Activated T-cell treated with anti-CD3 and anti-CD28 coated beads, Interleukin-2, amount 50 U/mL, for 72 hours (primary cell): ENCODE data around the gene ICA1. TPM values are rescaled to one million over a fixed set of nuclear protein-coding genes. Genes with fewer than 3 reads are reported as not detected.
A peak's percentile ranks its signal among the peaks of the same experiment; 100 is the strongest.

Experiments
- ATAC-seq, 2 donors: fragments of 150-1000 bp; cut with Tn5 transposase; replicated peaks in 1 of 2; 2 replicates each; pipeline ENCODE4 v1.10.0; 2021; ENCODE audit warnings: moderate library complexity in 2 of 2, mild to moderate bottlenecking in 1 of 2
- DNase-seq, 2 donors: peaks; one replicate each; pipeline ENCODE4 v3.0.0; 2021 to 2022; ENCODE audit warnings: mixed read lengths in 1 of 2
- H3K27ac Mint-ChIP-seq: one replicate; pipeline ENCODE4 v1.8.0; 2022; ENCODE audit warnings: mild to moderate bottlenecking, moderate library complexity, mixed read lengths
- H3K27me3 Mint-ChIP-seq: one replicate; pipeline ENCODE4 v1.8.0; 2022; ENCODE audit warnings: low read depth, mixed read lengths
- H3K36me3 Mint-ChIP-seq, 2 donors: one replicate each; pipeline ENCODE4 v1.8.0; 2022; ENCODE audit warnings: mixed read lengths in 2 of 2, mild to moderate bottlenecking in 1 of 2; ENCODE audit not compliant: insufficient read depth in 2 of 2
- H3K4me1 Mint-ChIP-seq: one replicate; pipeline ENCODE4 v1.8.0; 2022; ENCODE audit warnings: low read depth, mixed read lengths
- H3K4me3 Mint-ChIP-seq, 2 donors: one replicate each; pipeline ENCODE4 v1.8.0; 2022; ENCODE audit warnings: mild to moderate bottlenecking in 2 of 2, mixed read lengths in 2 of 2, moderate library complexity in 2 of 2
- H3K9me3 Mint-ChIP-seq, 2 donors: one replicate each; pipeline ENCODE4 v1.8.0; 2022; ENCODE audit warnings: mixed read lengths in 2 of 2
- total RNA-seq, 2 donors: library from RNA; stranded (reverse); gene quantifications; one replicate each; pipeline ENCODE4 v1.2.3, GENCODE V29; 2022

The ICA1 gene
- total RNA-seq, 2 donors from 2014 or later, result 2.7 to 4.6 TPM

GRCh38 chr7:8172372-8173354, 89.3 kb downstream of the ICA1 start:
- Mint-ChIP-seq H3K27ac (no peak overlapping the region), H3K4me3 (no peak overlapping the region), H3K4me1 (peaks cover 38% of the 10 kb centered on the region), H3K36me3 (peaks cover 0 to 2% of the 10 kb centered on the region in 2 donors), H3K27me3 (no peaks in the 10 kb centered on the region), H3K9me3 (no peaks in the 10 kb centered on the region)
- ATAC-seq (no peak), DNase-seq (no peak)

GRCh38 chr7:8169171-8169570, 92.8 kb downstream of the ICA1 start:
- Mint-ChIP-seq H3K9me3 (no peaks in the 10 kb centered on the region), H3K27me3 (no peaks in the 10 kb centered on the region), H3K27ac (no peak overlapping the region), H3K36me3 (no peaks in the 10 kb centered on the region), H3K4me1 (peaks cover 5% of the 10 kb centered on the region), H3K4me3 (no peak overlapping the region)
- ATAC-seq (no peak), DNase-seq (no peak)

GRCh38 chr7:8168336-8168735, 93.6 kb downstream of the ICA1 start:
- Mint-ChIP-seq H3K4me3 (no peak overlapping the region), H3K27me3 (no peaks in the 10 kb centered on the region), H3K27ac (no peak overlapping the region), H3K9me3 (peaks cover 0 to 3% of the 10 kb centered on the region in 2 donors), H3K36me3 (peaks cover 0 to 4% of the 10 kb centered on the region in 2 donors), H3K4me1 (no peaks in the 10 kb centered on the region)
- ATAC-seq (no peak), DNase-seq (no peak)

GRCh38 chr7:8165150-8165549, 96.8 kb downstream of the ICA1 start:
- peaks cover 0 to 4% of the 10 kb centered on the region in 2 donors for H3K36me3 Mint-ChIP-seq
- H3K4me1 Mint-ChIP-seq, result peaks cover 6% of the 10 kb centered on the region
- H3K4me3 Mint-ChIP-seq, result no peak overlapping the region
- H3K27ac Mint-ChIP-seq, result no peak overlapping the region
- DNase-seq (no peak), ATAC-seq (no peak)
- H3K9me3 Mint-ChIP-seq, result peaks cover 0 to 3% of the 10 kb centered on the region in 2 donors
- H3K27me3 Mint-ChIP-seq, result no peaks in the 10 kb centered on the region

GRCh38 chr7:8162181-8162580, 99.8 kb downstream of the ICA1 start:
- no peak overlapping the region for H3K27ac Mint-ChIP-seq
- H3K36me3 Mint-ChIP-seq, result peaks cover 0 to 4% of the 10 kb centered on the region in 2 donors
- ATAC-seq, result no peak
- H3K4me1 Mint-ChIP-seq, result peaks cover 6% of the 10 kb centered on the region
- no peak overlapping the region for H3K4me3 Mint-ChIP-seq
- DNase-seq, result no peak
- H3K9me3 Mint-ChIP-seq, result peaks cover 0 to 3% of the 10 kb centered on the region in 2 donors
- no peaks in the 10 kb centered on the region for H3K27me3 Mint-ChIP-seq

- Mint-ChIP-seq H3K27me3 (no peaks in the 10 kb centered on the region), H3K36me3 (peaks cover 0 to 4% of the 10 kb centered on the region in 2 donors), H3K27ac (no peak overlapping the region), H3K4me1 (peaks cover 6% of the 10 kb centered on the region), H3K4me3 (no peak overlapping the region), H3K9me3 (peaks cover 0 to 3% of the 10 kb centered on the region in 2 donors)
- DNase-seq (no peak), ATAC-seq (no peak)
Measured at GRCh38 chr7:8161364-8161828, 100.6 kb downstream of the ICA1 start.

GRCh38 chr7:8160779-8161345, 101.1 kb downstream of the ICA1 start:
- H3K27ac Mint-ChIP-seq, result no peak overlapping the region
- H3K9me3 Mint-ChIP-seq, result peaks cover 0 to 3% of the 10 kb centered on the region in 2 donors

GRCh38 chr7:8160250-8160649, 101.7 kb downstream of the ICA1 start:
- H3K9me3 Mint-ChIP-seq, result peaks cover 0 to 3% of the 10 kb centered on the region in 2 donors
- ATAC-seq (no peak), DNase-seq (no peak)
- peaks cover 0 to 4% of the 10 kb centered on the region in 2 donors for H3K36me3 Mint-ChIP-seq
- H3K27ac Mint-ChIP-seq, result no peak overlapping the region
- H3K27me3 Mint-ChIP-seq, result no peaks in the 10 kb centered on the region
- H3K4me1 Mint-ChIP-seq, result peaks cover 6% of the 10 kb centered on the region
- no peak overlapping the region for H3K4me3 Mint-ChIP-seq

More at GRCh38 chr7:8160779-8161345, 101.1 kb downstream of the ICA1 start:
- Mint-ChIP-seq H3K27me3 (no peaks in the 10 kb centered on the region), H3K36me3 (peaks cover 0 to 4% of the 10 kb centered on the region in 2 donors), H3K4me1 (peaks cover 6% of the 10 kb centered on the region), H3K4me3 (no peak overlapping the region)
- no peak for ATAC-seq
- DNase-seq, result no peak

GRCh38 chr7:8159595-8159994, 102.4 kb downstream of the ICA1 start:
- ATAC-seq (no peak), DNase-seq (no peak)
- no peak overlapping the region for H3K27ac Mint-ChIP-seq
- peaks cover 0 to 3% of the 10 kb centered on the region in 2 donors for H3K9me3 Mint-ChIP-seq
- H3K27me3 Mint-ChIP-seq, result no peaks in the 10 kb centered on the region
- no peak overlapping the region for H3K4me3 Mint-ChIP-seq
- H3K36me3 Mint-ChIP-seq, result peaks cover 0 to 4% of the 10 kb centered on the region in 2 donors
- H3K4me1 Mint-ChIP-seq, result peaks cover 6% of the 10 kb centered on the region

- ATAC-seq (no peak), DNase-seq (no peak)
- H3K27ac Mint-ChIP-seq, result no peak overlapping the region
- H3K4me3 Mint-ChIP-seq, result no peak overlapping the region
- no peaks in the 10 kb centered on the region for H3K27me3 Mint-ChIP-seq
- peaks cover 5 to 6% of the 10 kb centered on the region in 2 donors for H3K36me3 Mint-ChIP-seq
- peaks cover 6% of the 10 kb centered on the region for H3K4me1 Mint-ChIP-seq
- H3K9me3 Mint-ChIP-seq, result peaks cover 6 to 7% of the 10 kb centered on the region in 2 donors
Measured at GRCh38 chr7:8157296-8157695, 104.7 kb downstream of the ICA1 start.

- Mint-ChIP-seq H3K27me3 (no peaks in the 10 kb centered on the region), H3K4me3 (no peak overlapping the region), H3K9me3 (peaks cover 7 to 8% of the 10 kb centered on the region in 2 donors), H3K27ac (no peak overlapping the region), H3K4me1 (peaks cover 5% of the 10 kb centered on the region), H3K36me3 (peaks cover 5 to 8% of the 10 kb centered on the region in 2 donors)
- DNase-seq, result no peak
- ATAC-seq, result no peak
Measured at GRCh38 chr7:8155836-8156235, 106.1 kb downstream of the ICA1 start.

GRCh38 chr7:8154272-8154671, 107.7 kb downstream of the ICA1 start:
- peaks cover 7 to 8% of the 10 kb centered on the region in 2 donors for H3K9me3 Mint-ChIP-seq

GRCh38 chr7:8152489-8153192, 109.3 kb downstream of the ICA1 start:
- DNase-seq (no peak), ATAC-seq (peak; percentile 32 to 44)
- H3K4me3 Mint-ChIP-seq, result no peak overlapping the region
- peaks cover 7 to 8% of the 10 kb centered on the region in 2 donors for H3K9me3 Mint-ChIP-seq
- H3K27ac Mint-ChIP-seq, result peak overlapping the region; percentile 70
- H3K36me3 Mint-ChIP-seq, result peaks cover 5 to 8% of the 10 kb centered on the region in 2 donors
- H3K4me1 Mint-ChIP-seq, result peaks cover 21% of the 10 kb centered on the region
- no peaks in the 10 kb centered on the region for H3K27me3 Mint-ChIP-seq

More at GRCh38 chr7:8154272-8154671, 107.7 kb downstream of the ICA1 start:
- peaks cover 12% of the 10 kb centered on the region for H3K4me1 Mint-ChIP-seq
- no peak overlapping the region for H3K27ac Mint-ChIP-seq
- peaks cover 5 to 8% of the 10 kb centered on the region in 2 donors for H3K36me3 Mint-ChIP-seq
- no peaks in the 10 kb centered on the region for H3K27me3 Mint-ChIP-seq
- no peak for DNase-seq
- no peak for ATAC-seq
- no peak overlapping the region for H3K4me3 Mint-ChIP-seq
